GM12878 (cell line): ENCODE data around the gene MSX2. TPM values are rescaled to one million over a fixed set of nuclear protein-coding genes. Genes with fewer than 3 reads are reported as not detected.

Experiments used
- ATAC-seq: fragments of 200-7000 bp; cut with Tn5 transposase; 3 replicates; pipeline ENCODE4 v1.9.1; 2020; ENCODE audit warnings: mild to moderate bottlenecking, moderate library complexity
- BruUV-seq: library from RNA; stranded (reverse); fragments of 400-500 nt; replicated peaks from 2 replicates; lab custom pipeline; 2021; lab: Mats Ljungman, UMichigan
- CTCF ChIA-PET: fragments of 300-600 bp; sonication (Branson Sonifier 250); formaldehyde crosslinking; extraction: SDS; loops from one replicate; lab custom pipeline; 2021; ENCODE audit warnings: inconsistent platforms; lab: Yijun Ruan, JAX
- POLR2A ChIA-PET: fragments of 350-600 bp; formaldehyde crosslinking; extraction: SDS; loops from one replicate; lab custom pipeline; 2021; ENCODE audit warnings: inconsistent platforms; lab: Charles Lee
- RAD21 ChIA-PET: fragments of 300-600 bp; sonication (Branson Sonifier 250); formaldehyde crosslinking; loops from one replicate; lab custom pipeline; 2023; ENCODE audit warnings: antibody characterized with exemption; ENCODE audit not compliant: unreplicated experiment; lab: Charles Lee
- SMC1A ChIA-PET: fragments of 300-600 bp; sonication (Branson Sonifier 250); formaldehyde crosslinking; loops from one replicate; lab custom pipeline; 2023; ENCODE audit not compliant: unreplicated experiment, uncharacterized antibody; lab: Charles Lee
- DNase-seq: peaks from one replicate; pipeline ENCODE4 v3.0.0-alpha.2; 2011; ENCODE audit warnings: low read depth, low spot score
- FAIRE-seq: peaks from 3 replicates; lab custom pipeline; 2011; peaks lifted over from hg19 to GRCh38; lab: Jason Lieb, UNC
- H2AFZ ChIP-seq: 2 replicates; pipeline ENCODE4 v1.6.0; 2011; ENCODE audit warnings: low read depth, low read length, control low read depth; ENCODE audit not compliant: control insufficient read depth
- H3K27ac ChIP-seq: 2 replicates; pipeline ENCODE4 v1.5.1; 2011; ENCODE audit warnings: control low read depth; ENCODE audit not compliant: control insufficient read depth, insufficient read depth
- H3K27me3 ChIP-seq, 2 experiments: replicated peaks in 1 of 2; 2 replicates each; pipeline versions ENCODE4 v1.6.0 to v1.6.1; 2011; ENCODE audit warnings: low read length in 1 of 2; ENCODE audit not compliant: control insufficient read depth in 2 of 2, insufficient read depth in 2 of 2
- H3K36me3 ChIP-seq, 2 experiments: 2 replicates each; pipeline ENCODE4 v1.5.1; 2011; ENCODE audit warnings: low read length in 1 of 2; ENCODE audit not compliant: control insufficient read depth in 2 of 2, insufficient read depth in 2 of 2
- H3K4me1 ChIP-seq: 2 replicates; pipeline ENCODE4 v1.6.1; 2011; ENCODE audit warnings: mild to moderate bottlenecking, low read length, moderate library complexity, mixed read lengths; ENCODE audit not compliant: control insufficient read depth, insufficient read depth
- H3K4me2 ChIP-seq: 2 replicates; pipeline ENCODE4 v1.6.0; 2011; ENCODE audit warnings: control low read depth; ENCODE audit not compliant: control insufficient read depth, insufficient read depth
- H3K4me3 ChIP-seq: fragments of 200-600 bp; sonication (generic); 2 replicates; pipeline ENCODE4 v1.5.1; 2016
- H3K79me2 ChIP-seq: 2 replicates; pipeline ENCODE4 v1.6.0; 2011; ENCODE audit warnings: low read length; ENCODE audit not compliant: control insufficient read depth, insufficient read depth
- H3K9ac ChIP-seq: 2 replicates; pipeline ENCODE4 v1.8.0; 2011; ENCODE audit warnings: low read length, control low read depth, mixed read lengths; ENCODE audit not compliant: control insufficient read depth, insufficient read depth
- H3K9me3 ChIP-seq: replicated peaks from 3 replicates; pipeline ENCODE4 v1.5.1; 2011; ENCODE audit warnings: mild to moderate bottlenecking, low read length; ENCODE audit not compliant: control insufficient read depth, insufficient read depth
- H4K20me1 ChIP-seq: 2 replicates; pipeline ENCODE4 v1.6.0; 2011; ENCODE audit not compliant: control insufficient read depth, insufficient read depth
- BACH1 ChIP-seq: fragments of 450-650 bp; IDR thresholded peaks from 2 replicates; pipeline ENCODE4 v1.6.1; 2017; ENCODE audit warnings: mild to moderate bottlenecking, borderline replicate concordance
- CHD1 ChIP-seq: IDR thresholded peaks from 2 replicates; pipeline ENCODE4 v1.6.1; 2012; ENCODE audit warnings: low read depth, low read length, improper control_type of control experiment
- CTCF ChIP-seq, 3 experiments: IDR thresholded peaks in 2 of 3; conservative IDR thresholded peaks in 1 of 3; 2 replicates each; pipeline ENCODE4 v1.5.1; 2011; ENCODE audit warnings: low read depth in 3 of 3, low read length in 3 of 3, mild to moderate bottlenecking in 3 of 3, control low read depth in 2 of 3, moderate library complexity in 2 of 3, inconsistent platforms in 1 of 3, mixed read lengths in 1 of 3; ENCODE audit not compliant: control insufficient read depth in 2 of 3, insufficient read depth in 1 of 3; ENCODE audit errors: extremely low read depth in 1 of 3
- HDAC2 ChIP-seq: fragments of 200-600 bp; sonication (generic); IDR thresholded peaks from 2 replicates; pipeline ENCODE4 v1.6.1; 2017
- NR2C1 ChIP-seq: fragments of 450-650 bp; IDR thresholded peaks from 2 replicates; pipeline ENCODE4 v1.6.1; 2017; ENCODE audit warnings: antibody characterized with exemption, mild to moderate bottlenecking, moderate library complexity
- NR2F1 ChIP-seq: fragments of 450-650 bp; conservative IDR thresholded peaks from 2 replicates; pipeline ENCODE4 v1.6.1; 2017; ENCODE audit warnings: mild to moderate bottlenecking
- SMAD5 ChIP-seq: IDR thresholded peaks from 2 replicates; pipeline ENCODE4 v1.6.1; 2016; ENCODE audit warnings: antibody characterized with exemption, low read depth
- SP1 ChIP-seq: IDR thresholded peaks from one replicate; pipeline ENCODE4 v1.6.1; 2011; ENCODE audit warnings: low read depth, low read length
- SRF ChIP-seq, 2 experiments: IDR thresholded peaks; 2 replicates each; pipeline ENCODE4 v1.6.1; 2011; ENCODE audit warnings: low read depth in 2 of 2, low read length in 2 of 2, mild to moderate bottlenecking in 1 of 2, moderate library complexity in 1 of 2
- ZBTB4 ChIP-seq: fragments of 450-650 bp; formaldehyde crosslinking; IDR thresholded peaks from 2 replicates; pipeline ENCODE4 v1.4.0; 2022; ENCODE audit warnings: mild to moderate bottlenecking, moderate library complexity
- WGBS: methylation state at CpG from one replicate; pipeline ENCODE4 v1.1.6; 2016; ENCODE audit warnings: low lambda C conversion rate; ENCODE audit not compliant: insufficient replicate concordance, insufficient coverage; ENCODE audit errors: missing lambda C conversion rate; 5-methylcytosine and 5-hydroxymethylcytosine counted together
- in situ Hi-C: fragments of 300-500 bp; cut with MboI; formaldehyde crosslinking; loops from 9 replicates; pipeline ENCODE4 v1.14.3; 2018; ENCODE audit warnings: mixed read lengths
- intact Hi-C: fragments of 100-400 bp; cut with micrococcal nuclease; formaldehyde crosslinking; loops from one replicate; pipeline ENCODE4 v1.14.2; 2022; ENCODE audit not compliant: unreplicated experiment
- polyA plus RNA-seq, 11 experiments: library from polyadenylated mRNA; depleted of rRNA in 4 of 11; unstranded in 6 of 11; stranded (reverse) in 5 of 11; fragments of >200 nt; fragmentation: Nextera tagmentation in 4 of 11; fragmentation: Illumina TruSeq in 1 of 11; extraction: Ambion mirVana in 4 of 11; extraction: Trizol in 1 of 11; gene quantifications; 1 replicate in 1 of 11; 2 replicates in 10 of 11; pipeline versions ENCODE4 v1.2.1 to v1.2.3, GENCODE V29; 2011 to 2016; ENCODE audit warnings: inconsistent platforms in 2 of 11, missing spikeins in 2 of 11, low read depth in 1 of 11
- total RNA-seq, 4 experiments: library from RNA; depleted of rRNA in 3 of 4; stranded (reverse); fragments of >200 nt in 3 of 4; fragmentation: Illumina TruSeq in 1 of 4; extraction: Trizol in 1 of 4; gene quantifications; 2 replicates each; pipeline versions ENCODE4 v1.2.1 to v1.2.3, GENCODE V29; 2013 to 2021
- TF ChIP-seq, protein P1 (sequence below): fragments of 450-650 bp; IDR thresholded peaks from 2 replicates; pipeline ENCODE4 v1.6.1; 2016; ENCODE audit warnings: mild to moderate bottlenecking

The MSX2 gene
- total and polyA plus RNA-seq, 10 of the 15 experiments (the other 5 are each of a cell fraction or from before 2014, with no cell fraction given), result not detected

DNA sequence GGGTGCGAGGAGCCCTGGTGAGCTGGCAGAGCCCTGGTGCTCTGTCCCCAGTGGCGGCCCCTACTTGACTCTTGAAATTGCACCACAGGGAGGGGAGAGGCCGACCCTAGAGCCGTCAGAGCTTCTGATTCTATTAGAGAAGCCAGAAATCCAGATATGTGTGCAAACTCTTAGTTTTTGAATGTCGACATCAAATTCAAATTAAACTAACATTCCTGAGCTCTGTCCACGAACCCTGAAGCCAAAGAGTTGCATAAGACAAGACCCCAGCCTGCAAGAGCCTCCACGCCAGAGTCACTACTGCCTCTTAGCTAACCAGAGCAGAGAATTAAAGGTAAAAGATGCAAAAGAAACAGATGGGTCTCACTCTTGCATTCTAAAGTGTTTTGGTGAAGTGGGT, 29.8 kb upstream of the MSX2 start (continued):
- TF ChIP-seq CTCF (IDR thresholded peaks at IDR 0.05 in 2 of 3, conservative IDR thresholded peaks at IDR 0.05 in 1 of 3; ENCODE audit: control insufficient read depth in 2 of 3, extremely low read depth in 1 of 3, insufficient read depth in 1 of 3, low read depth in 3 of 3, low read length in 3 of 3) (no peak), BACH1 (no peak), NR2C1 (no peak), SP1 (no peak), HDAC2 (no peak)

DNA sequence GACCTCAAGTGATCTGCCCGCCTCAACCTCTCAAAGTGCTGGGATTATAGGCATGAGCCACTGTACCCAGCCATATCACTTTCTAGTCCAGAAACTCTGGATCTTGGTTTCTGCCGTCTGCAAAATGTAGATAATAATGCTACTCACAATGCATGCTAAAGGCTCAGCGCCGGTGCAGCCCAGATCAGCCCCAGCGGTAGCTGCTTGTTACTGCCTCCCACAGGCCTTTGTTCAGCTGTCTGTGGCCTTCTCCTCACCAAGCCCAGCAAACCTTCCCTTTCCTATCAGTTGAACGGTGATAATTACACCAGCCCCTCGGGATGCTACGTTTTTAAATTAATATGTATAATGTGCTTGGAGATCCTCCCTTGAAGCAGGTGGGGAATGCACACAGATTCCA, 26.2 kb upstream of the MSX2 start:
- FAIRE-seq, result no peak

More for the DNA sequence above, 26.2 kb upstream of the MSX2 start:
- Histone ChIP-seq H3K9ac (no peak overlapping the region), H4K20me1 (no peaks in the 10 kb centered on the region), H3K27ac (no peak overlapping the region), H3K36me3 (no peaks in the 10 kb centered on the region), H3K4me1 (no peaks in the 10 kb centered on the region), H3K27me3 (peaks cover under 1 to 5% of the 10 kb centered on the region in 2 experiments; a peak in 2 of 4 replicates), H3K4me3 (no peak overlapping the region), H3K4me2 (no peak overlapping the region), H3K79me2 (no peaks in the 10 kb centered on the region), H2AFZ (no peak overlapping the region), H3K9me3 (no peaks in the 10 kb centered on the region)
- in situ Hi-C loops (no loop called here), intact Hi-C loops (no loop called here)
- TF ChIP-seq CHD1 (no peak), ZBTB4 (no peak), BACH1 (no peak), SMAD5 (no peak), NR2F1 (no peak), SRF (IDR thresholded peaks at IDR 0.05; ENCODE audit: low read depth in 2 of 2, low read length in 2 of 2) (no peak)
- TF ChIP-seq, protein P1, sequence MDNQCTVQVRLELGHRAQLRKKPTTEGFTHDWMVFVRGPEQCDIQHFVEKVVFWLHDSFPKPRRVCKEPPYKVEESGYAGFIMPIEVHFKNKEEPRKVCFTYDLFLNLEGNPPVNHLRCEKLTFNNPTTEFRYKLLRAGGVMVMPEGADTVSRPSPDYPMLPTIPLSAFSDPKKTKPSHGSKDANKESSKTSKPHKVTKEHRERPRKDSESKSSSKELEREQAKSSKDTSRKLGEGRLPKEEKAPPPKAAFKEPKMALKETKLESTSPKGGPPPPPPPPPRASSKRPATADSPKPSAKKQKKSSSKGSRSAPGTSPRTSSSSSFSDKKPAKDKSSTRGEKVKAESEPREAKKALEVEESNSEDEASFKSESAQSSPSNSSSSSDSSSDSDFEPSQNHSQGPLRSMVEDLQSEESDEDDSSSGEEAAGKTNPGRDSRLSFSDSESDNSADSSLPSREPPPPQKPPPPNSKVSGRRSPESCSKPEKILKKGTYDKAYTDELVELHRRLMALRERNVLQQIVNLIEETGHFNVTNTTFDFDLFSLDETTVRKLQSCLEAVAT, result no peak
- ChIA-PET CTCF (no interaction called here), RAD21 (interaction anchor here (0.7 kb wide), 1 partner anchor 196 kb away, joined by 3 read pairs; no protein-coding TSS in a partner anchor), POLR2A (interaction anchor here (0.6 kb wide), 1 partner anchor 409 kb away, joined by 3 read pairs; no protein-coding TSS in a partner anchor), SMC1A (no interaction called here)
- WGBS, result 43% methylated on average over 8 of the region's 8 CpGs
- BruUV-seq, result no TSS peak
- no peak for DNase-seq
- ATAC-seq, result no peak
